ENCODE measurements around the gene SNCAIP. TPM values are rescaled to one million over a fixed set of nuclear protein-coding genes. Genes with fewer than 3 reads are reported as not detected.
A peak's percentile ranks its signal among the peaks of the same experiment; 100 is the strongest.

SNCAIP gene
- total RNA-seq, 1 donor from 2014 or later = 11.3 TPM

- Histone ChIP-seq H3K36me3 (no peaks in the 10 kb centered on the region), H3K4me1 (peaks cover 20% of the 10 kb centered on the region), H3K27me3 (no peaks in the 10 kb centered on the region), H3K9me3 (no peaks in the 10 kb centered on the region), H3K4me3 (no peak overlapping the region), H3K27ac (peak overlapping the region; percentile 20)
- TF ChIP-seq CTCF (IDR thresholded peaks at IDR 0.05) (no peak), POLR2A (IDR thresholded peaks at IDR 0.05) (no peak), POLR2AphosphoS5 (IDR thresholded peaks at IDR 0.05; ENCODE audit: insufficient read depth in 1 of 2, low read depth in 1 of 2) (no peak)
- intact Hi-C loops (cut with DNase I) = no loop called here
- no peak for DNase-seq (ENCODE audit: extremely low spot score in 2 of 2)
Measured at GRCh38 chr5:122384739-122385235, 72.8 kb downstream of the SNCAIP start.

- peak overlapping the region; percentile 20 for H3K27ac ChIP-seq
Measured at GRCh38 chr5:122385286-122385685, 73.2 kb downstream of the SNCAIP start.

GRCh38 chr5:122385808-122386207 is 73.8 kb downstream of the SNCAIP start:
- H3K9me3 ChIP-seq = no peaks in the 10 kb centered on the region
- no peaks in the 10 kb centered on the region for H3K27me3 ChIP-seq
- no peaks in the 10 kb centered on the region for H3K36me3 ChIP-seq
- no peak overlapping the region for H3K27ac ChIP-seq
- TF ChIP-seq POLR2A (IDR thresholded peaks at IDR 0.05) (no peak), POLR2AphosphoS5 (IDR thresholded peaks at IDR 0.05; ENCODE audit: insufficient read depth in 1 of 2, low read depth in 1 of 2) (peak in 1 of 2 donors; percentile 29)
- DNase-seq (ENCODE audit: extremely low spot score in 2 of 2) = no peak
- no peak overlapping the region for H3K4me3 ChIP-seq
- H3K4me1 ChIP-seq = peaks cover 20% of the 10 kb centered on the region
- intact Hi-C loops (cut with DNase I) = no loop called here

More at GRCh38 chr5:122385286-122385685, 73.2 kb downstream of the SNCAIP start:
- intact Hi-C loops (cut with DNase I) = no loop called here
- H3K4me3 ChIP-seq = no peak overlapping the region
- TF ChIP-seq POLR2A (IDR thresholded peaks at IDR 0.05) (no peak), CTCF (IDR thresholded peaks at IDR 0.05) (no peak), POLR2AphosphoS5 (IDR thresholded peaks at IDR 0.05; ENCODE audit: insufficient read depth in 1 of 2, low read depth in 1 of 2) (no peak)
- no peaks in the 10 kb centered on the region for H3K27me3 ChIP-seq
- H3K36me3 ChIP-seq = no peaks in the 10 kb centered on the region
- no peaks in the 10 kb centered on the region for H3K9me3 ChIP-seq
- H3K4me1 ChIP-seq = peaks cover 20% of the 10 kb centered on the region
- no peak for DNase-seq (ENCODE audit: extremely low spot score in 2 of 2)

- Histone ChIP-seq H3K27ac (no peak overlapping the region), H3K36me3 (no peaks in the 10 kb centered on the region), H3K4me1 (peaks cover 37% of the 10 kb centered on the region), H3K27me3 (no peaks in the 10 kb centered on the region), H3K4me3 (no peak overlapping the region), H3K9me3 (no peaks in the 10 kb centered on the region)
- TF ChIP-seq POLR2A (IDR thresholded peaks at IDR 0.05) (no peak), CTCF (IDR thresholded peaks at IDR 0.05) (no peak), POLR2AphosphoS5 (IDR thresholded peaks at IDR 0.05; ENCODE audit: insufficient read depth in 1 of 2, low read depth in 1 of 2) (no peak)
- no peak for DNase-seq (ENCODE audit: extremely low spot score in 2 of 2)
- intact Hi-C loops (cut with DNase I) = no loop called here
Measured at GRCh38 chr5:122390154-122390553, 78.1 kb downstream of the SNCAIP start.

GRCh38 chr5:122390694-122391093 is 78.7 kb downstream of the SNCAIP start:
- intact Hi-C loops (cut with DNase I) = no loop called here
- Histone ChIP-seq H3K4me1 (peaks cover 35% of the 10 kb centered on the region), H3K27ac (no peak overlapping the region), H3K9me3 (no peaks in the 10 kb centered on the region), H3K4me3 (no peak overlapping the region), H3K27me3 (no peaks in the 10 kb centered on the region), H3K36me3 (no peaks in the 10 kb centered on the region)
- DNase-seq (ENCODE audit: extremely low spot score in 2 of 2) = no peak
- TF ChIP-seq POLR2AphosphoS5 (IDR thresholded peaks at IDR 0.05; ENCODE audit: insufficient read depth in 1 of 2, low read depth in 1 of 2) = no peak
- no peak for TF ChIP-seq POLR2A (IDR thresholded peaks at IDR 0.05)
- TF ChIP-seq CTCF (IDR thresholded peaks at IDR 0.05) = no peak
